ENCODE results near the gene CCNYL1. TPM values are rescaled to one million over a fixed set of nuclear protein-coding genes. Genes with fewer than 3 reads are reported as not detected.
"Not testable (repeated sequence)": the region's sequence is repeated elsewhere in the genome, so short reads cannot be mapped to it uniquely, and the experiment has no call there.

CCNYL1 gene
- total RNA-seq, 4 donors from 2014 or later: 14.8 to 22.2 (median 17.9) TPM

- TF ChIP-seq CTCF (IDR thresholded peaks at IDR 0.05): no peak
- TF ChIP-seq POLR2A (IDR thresholded peaks at IDR 0.05): no peak
- H3K4me1 ChIP-seq: peaks cover 0 to 1% of the 10 kb centered on the region in 2 donors
- H3K9me3 ChIP-seq: no peaks in the 10 kb centered on the region
- 89 to 98% methylated on average over 9 of the region's 9 CpGs for WGBS, 2 donors
- H3K36me3 ChIP-seq: no peaks in the 10 kb centered on the region
- intact Hi-C loops (cut with DNase I): no loop called here
- no peak for DNase-seq
- no peak overlapping the region for H3K4me3 ChIP-seq (replicated peaks in 1 of 3)
- no peaks in the 10 kb centered on the region for H3K27me3 ChIP-seq
- no peak overlapping the region for H3K27ac ChIP-seq
Measured at GRCh38 chr2:207682557-207682956, 28.9 kb upstream of the CCNYL1 start.

- 86 to 90% methylated on average over 5 of the region's 5 CpGs for WGBS, 2 donors
- Histone ChIP-seq H3K4me3 (replicated peaks in 1 of 3) (no peak overlapping the region), H3K27me3 (no peaks in the 10 kb centered on the region), H3K4me1 (no peaks in the 10 kb centered on the region), H3K36me3 (no peaks in the 10 kb centered on the region), H3K9me3 (no peaks in the 10 kb centered on the region), H3K27ac (no peak overlapping the region)
- no peak for DNase-seq
- intact Hi-C loops (cut with DNase I): no loop called here
- no peak for TF ChIP-seq CTCF (IDR thresholded peaks at IDR 0.05)
- TF ChIP-seq POLR2A (IDR thresholded peaks at IDR 0.05): no peak
Measured at GRCh38 chr2:207683438-207683837, 28.0 kb upstream of the CCNYL1 start.

GRCh38 chr2:207683879-207684627 is 27.4 kb upstream of the CCNYL1 start:
- Histone ChIP-seq H3K36me3 (no peaks in the 10 kb centered on the region), H3K27me3 (no peaks in the 10 kb centered on the region), H3K9me3 (no peaks in the 10 kb centered on the region), H3K4me3 (replicated peaks in 1 of 3) (no peak overlapping the region), H3K4me1 (no peaks in the 10 kb centered on the region), H3K27ac (no peak overlapping the region)
- intact Hi-C loops (cut with DNase I): no loop called here
- TF ChIP-seq CTCF (IDR thresholded peaks at IDR 0.05) (no peak), POLR2A (IDR thresholded peaks at IDR 0.05) (no peak)
- WGBS, 2 donors: 74 to 88% methylated on average over 3 of the region's 3 CpGs
- DNase-seq: no peak

DNA sequence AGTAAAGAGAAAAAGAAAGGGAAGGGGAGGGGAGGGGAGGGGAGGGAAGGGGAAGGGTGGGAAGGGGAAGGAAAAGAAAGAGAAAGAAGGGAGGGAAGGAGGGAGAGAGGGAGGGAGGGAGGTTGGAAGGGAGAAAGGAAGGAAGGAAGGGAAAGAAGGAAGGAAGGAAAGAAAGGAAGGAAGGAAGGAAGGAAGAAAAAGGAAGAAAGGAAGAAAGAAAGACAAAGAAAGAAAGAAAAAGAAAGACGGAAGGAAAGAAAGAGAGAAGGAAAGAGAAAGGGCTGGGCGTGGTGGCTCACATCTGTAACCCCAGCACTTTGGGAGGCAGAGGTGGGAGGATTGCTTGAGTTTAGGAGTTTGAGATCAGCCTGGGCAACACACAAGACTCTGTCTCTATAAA is 24.6 kb upstream of the CCNYL1 start:
- TF ChIP-seq POLR2A (IDR thresholded peaks at IDR 0.05): no peak
- no peak for TF ChIP-seq CTCF (IDR thresholded peaks at IDR 0.05)
- Histone ChIP-seq H3K27me3 (no peaks in the 10 kb centered on the region), H3K4me1 (no peaks in the 10 kb centered on the region), H3K4me3 (replicated peaks in 1 of 3) (no peak overlapping the region), H3K36me3 (no peaks in the 10 kb centered on the region), H3K27ac (no peak overlapping the region), H3K9me3 (no peaks in the 10 kb centered on the region)
- intact Hi-C loops (cut with DNase I): no loop called here
- 66 to 67% methylated on average over 2 of the region's 2 CpGs for WGBS, 2 donors
- DNase-seq: no peak

- Histone ChIP-seq H3K9me3 (no peaks in the 10 kb centered on the region), H3K4me1 (peaks cover 7 to 9% of the 10 kb centered on the region in 2 donors), H3K4me3 (replicated peaks in 1 of 3) (no peak overlapping the region), H3K36me3 (no peaks in the 10 kb centered on the region), H3K27me3 (no peaks in the 10 kb centered on the region), H3K27ac (no peak overlapping the region)
- DNase-seq: no peak
- intact Hi-C loops (cut with DNase I): no loop called here
- TF ChIP-seq CTCF (IDR thresholded peaks at IDR 0.05) (no peak), POLR2A (IDR thresholded peaks at IDR 0.05) (no peak)
Measured at GRCh38 chr2:207688597-207688996, 22.8 kb upstream of the CCNYL1 start.

- not testable (repeated sequence) for H3K4me3 ChIP-seq (replicated peaks in 1 of 3); H3K9me3 ChIP-seq
Measured at GRCh38 chr2:207690845-207691461, 20.5 kb upstream of the CCNYL1 start.

More at GRCh38 chr2:207690845-207691461, 20.5 kb upstream of the CCNYL1 start:
- H3K27me3 ChIP-seq; H3K27ac ChIP-seq; H3K36me3 ChIP-seq; H3K4me1 ChIP-seq; intact Hi-C loops (cut with DNase I); DNase-seq: not testable (repeated sequence)
- WGBS, 2 donors: 88 to 94% methylated on average over 16 of the region's 16 CpGs

Measured in thyroid gland (tissue), 4 donors.